ACHN (cell line): ENCODE results near the gene ANKRD28.
"Not testable (repeated sequence)": the region's sequence is repeated elsewhere in the genome, so short reads cannot be mapped to it uniquely, and the experiment has no call there.

ENCODE experiments used
- DNase-seq: peaks from one replicate; pipeline ENCODE4 v3.0.0-alpha.2; 2015
- in situ Hi-C: cut with HindIII; loops from 2 replicates; pipeline ENCODE4 v1.10.0; 2017; ENCODE audit warnings: low sequenced_read_pairs, low pct_ligation_motif_present, low pct_unique_long_range_greater_than_20kb

The ANKRD28 gene

GRCh38 chr3:15745896-15746295, 51.9 kb downstream of the ANKRD28 start:
- in situ Hi-C loops, DNase-seq: not testable (repeated sequence)

GRCh38 chr3:15744176-15744575, 53.6 kb downstream of the ANKRD28 start:
- in situ Hi-C loops: no loop called here
- no peak for DNase-seq

GRCh38 chr3:15743587-15744009, 54.2 kb downstream of the ANKRD28 start:
- DNase-seq: no peak
- in situ Hi-C loops: no loop called here

GRCh38 chr3:15742236-15742635, 55.5 kb downstream of the ANKRD28 start:
- in situ Hi-C loops, DNase-seq: not testable (repeated sequence)

GRCh38 chr3:15738616-15739005, 59.2 kb downstream of the ANKRD28 start:
- DNase-seq, in situ Hi-C loops: not testable (repeated sequence)

- in situ Hi-C loops: no loop called here
- DNase-seq: no peak
These were observed 66.8 kb downstream of the ANKRD28 start for GRCh38 chr3:15731024-15731423.

GRCh38 chr3:15728766-15729165, 69.0 kb downstream of the ANKRD28 start:
- DNase-seq: no peak
- in situ Hi-C loops: no loop called here

- DNase-seq: no peak
- in situ Hi-C loops: no loop called here
These were observed 70.9 kb downstream of the ANKRD28 start for GRCh38 chr3:15726881-15727280.

GRCh38 chr3:15726043-15726442, 71.7 kb downstream of the ANKRD28 start:
- in situ Hi-C loops: no loop called here
- DNase-seq: no peak

GRCh38 chr3:15724446-15724845, 73.3 kb downstream of the ANKRD28 start:
- no peak for DNase-seq
- in situ Hi-C loops: no loop called here

GRCh38 chr3:15723624-15723884, 74.2 kb downstream of the ANKRD28 start:
- DNase-seq: no peak
- in situ Hi-C loops: no loop called here

- in situ Hi-C loops: no loop called here
- no peak for DNase-seq
These were observed 74.7 kb downstream of the ANKRD28 start for GRCh38 chr3:15722877-15723623.

GRCh38 chr3:15716178-15716577, 81.6 kb downstream of the ANKRD28 start:
- in situ Hi-C loops: no loop called here
- DNase-seq: no peak

- in situ Hi-C loops: no loop called here
- peak; percentile 6 for DNase-seq
These were observed 83.3 kb downstream of the ANKRD28 start for GRCh38 chr3:15714448-15714847.

GRCh38 chr3:15713364-15713763, 84.4 kb downstream of the ANKRD28 start:
- in situ Hi-C loops: no loop called here
- no peak for DNase-seq

GRCh38 chr3:15711281-15711680, 86.5 kb downstream of the ANKRD28 start:
- in situ Hi-C loops: no loop called here
- no peak for DNase-seq

GRCh38 chr3:15708882-15709677, 88.7 kb downstream of the ANKRD28 start:
- in situ Hi-C loops: no loop called here
- DNase-seq: no peak

- DNase-seq: no peak
- in situ Hi-C loops: no loop called here
These were observed 90.0 kb downstream of the ANKRD28 start for GRCh38 chr3:15707779-15708178.

- DNase-seq: no peak
- in situ Hi-C loops: no loop called here
These were observed 94.4 kb downstream of the ANKRD28 start for GRCh38 chr3:15703346-15703745.

GRCh38 chr3:15694628-15695027, 103.2 kb downstream of the ANKRD28 start:
- no peak for DNase-seq
- in situ Hi-C loops: no loop called here
